ACC112 (cell line): ENCODE results near the gene GNB3.

Experiments used
- H2AFZ ChIP-seq: fragments of 200-600 bp; sonication (generic); one replicate; pipeline ENCODE4 v1.6.0; 2017; ENCODE audit warnings: antibody characterized with exemption, low read length; ENCODE audit not compliant: unreplicated experiment
- H3K27ac ChIP-seq: fragments of 200-600 bp; sonication (generic); 2 replicates; pipeline ENCODE4 v1.5.1; 2014; ENCODE audit warnings: low read depth, mild to moderate bottlenecking, antibody characterized with exemption, low read length, moderate library complexity
- H3K27me3 ChIP-seq: fragments of 200-600 bp; sonication (generic); 2 replicates; pipeline ENCODE4 v1.6.1; 2014; ENCODE audit warnings: mild to moderate bottlenecking, antibody characterized with exemption, low read length, moderate library complexity, mixed read lengths; ENCODE audit not compliant: insufficient read depth
- H3K36me3 ChIP-seq: fragments of 200-600 bp; sonication (generic); 2 replicates; pipeline ENCODE4 v1.6.1; 2016; ENCODE audit warnings: mild to moderate bottlenecking, antibody characterized with exemption, low read length, moderate library complexity, mixed read lengths; ENCODE audit not compliant: insufficient read depth
- H3K4me1 ChIP-seq: fragments of 200-600 bp; sonication (generic); one replicate; pipeline ENCODE4 v1.6.1; 2016; ENCODE audit warnings: low read length, mixed read lengths; ENCODE audit not compliant: insufficient read depth, unreplicated experiment, control insufficient read depth
- H3K4me3 ChIP-seq: fragments of 200-600 bp; sonication (generic); 2 replicates; pipeline ENCODE4 v1.5.1; 2014; ENCODE audit warnings: mild to moderate bottlenecking, low read depth, low read length
- H3K79me2 ChIP-seq: fragments of 200-600 bp; sonication (generic); one replicate; pipeline ENCODE4 v1.6.0; 2016; ENCODE audit warnings: low read length; ENCODE audit not compliant: control insufficient read depth, unreplicated experiment, insufficient read depth

GNB3 gene

GRCh38 chr12:6829536-6830220 lies 11.0 kb upstream of the GNB3 start:
- Histone ChIP-seq H3K27me3 (no peaks in the 10 kb centered on the region), H3K4me1 (peaks cover 25% of the 10 kb centered on the region), H3K36me3 (peaks cover 13% of the 10 kb centered on the region), H3K27ac (peak overlapping the region; percentile 61), H3K79me2 (peaks cover 29% of the 10 kb centered on the region), H3K4me3 (peak overlapping the region; percentile 100), H2AFZ (peak overlapping the region; percentile 80)

GRCh38 chr12:6830286-6830890 lies 10.3 kb upstream of the GNB3 start:
- Histone ChIP-seq H3K79me2 (peaks cover 29% of the 10 kb centered on the region), H3K27ac (no peak overlapping the region), H3K4me1 (peaks cover 19% of the 10 kb centered on the region), H3K27me3 (no peaks in the 10 kb centered on the region), H3K4me3 (peak overlapping the region; percentile 100), H2AFZ (no peak overlapping the region), H3K36me3 (peaks cover 13% of the 10 kb centered on the region)

- Histone ChIP-seq H3K27me3 (no peaks in the 10 kb centered on the region), H3K4me3 (no peak overlapping the region), H3K36me3 (peaks cover 13% of the 10 kb centered on the region), H3K27ac (no peak overlapping the region), H2AFZ (no peak overlapping the region), H3K79me2 (peaks cover 29% of the 10 kb centered on the region), H3K4me1 (peaks cover 18% of the 10 kb centered on the region)
Observed at GRCh38 chr12:6830999-6831398, 9.7 kb upstream of the GNB3 start.

GRCh38 chr12:6831450-6831995 lies 9.2 kb upstream of the GNB3 start:
- no peaks in the 10 kb centered on the region for H3K27me3 ChIP-seq
- no peak overlapping the region for H2AFZ ChIP-seq
- H3K79me2 ChIP-seq = peaks cover 29% of the 10 kb centered on the region
- H3K4me1 ChIP-seq = peaks cover 18% of the 10 kb centered on the region
- no peak overlapping the region for H3K27ac ChIP-seq
- H3K36me3 ChIP-seq = peaks cover 13% of the 10 kb centered on the region
- H3K4me3 ChIP-seq = no peak overlapping the region

GRCh38 chr12:6832125-6832524 lies 8.6 kb upstream of the GNB3 start:
- Histone ChIP-seq H3K27ac (no peak overlapping the region), H3K27me3 (no peaks in the 10 kb centered on the region), H3K4me3 (no peak overlapping the region), H2AFZ (no peak overlapping the region), H3K4me1 (peaks cover 14% of the 10 kb centered on the region), H3K79me2 (peaks cover 29% of the 10 kb centered on the region), H3K36me3 (peaks cover 13% of the 10 kb centered on the region)

GRCh38 chr12:6833189-6833890 lies 7.4 kb upstream of the GNB3 start:
- Histone ChIP-seq H3K27ac (no peak overlapping the region), H3K79me2 (peaks cover 24% of the 10 kb centered on the region), H3K4me1 (peaks cover 8% of the 10 kb centered on the region), H3K27me3 (no peaks in the 10 kb centered on the region), H3K36me3 (peaks cover 13% of the 10 kb centered on the region), H2AFZ (no peak overlapping the region), H3K4me3 (no peak overlapping the region)

GRCh38 chr12:6834254-6834653 lies 6.5 kb upstream of the GNB3 start:
- Histone ChIP-seq H3K4me1 (peaks cover 8% of the 10 kb centered on the region), H3K27me3 (no peaks in the 10 kb centered on the region), H3K4me3 (no peak overlapping the region), H3K27ac (no peak overlapping the region), H2AFZ (no peak overlapping the region), H3K36me3 (peaks cover 13% of the 10 kb centered on the region), H3K79me2 (peaks cover 15% of the 10 kb centered on the region)

- peaks cover 5% of the 10 kb centered on the region for H3K4me1 ChIP-seq
- no peak overlapping the region for H3K27ac ChIP-seq
- no peak overlapping the region for H3K4me3 ChIP-seq
- peaks cover 13% of the 10 kb centered on the region for H3K36me3 ChIP-seq
- no peak overlapping the region for H2AFZ ChIP-seq
- no peaks in the 10 kb centered on the region for H3K27me3 ChIP-seq
- H3K79me2 ChIP-seq = peaks cover 9% of the 10 kb centered on the region
Observed at GRCh38 chr12:6834873-6835272, 5.9 kb upstream of the GNB3 start.

GRCh38 chr12:6836851-6837250 lies 3.9 kb upstream of the GNB3 start:
- no peaks in the 10 kb centered on the region for H3K27me3 ChIP-seq
- no peaks in the 10 kb centered on the region for H3K79me2 ChIP-seq
- no peak overlapping the region for H2AFZ ChIP-seq
- no peak overlapping the region for H3K27ac ChIP-seq
- H3K4me3 ChIP-seq = no peak overlapping the region
- H3K36me3 ChIP-seq = peaks cover 11% of the 10 kb centered on the region
- no peaks in the 10 kb centered on the region for H3K4me1 ChIP-seq

GRCh38 chr12:6837370-6838060 lies 3.2 kb upstream of the GNB3 start:
- Histone ChIP-seq H3K4me1 (no peaks in the 10 kb centered on the region), H3K36me3 (peaks cover 8% of the 10 kb centered on the region), H2AFZ (no peak overlapping the region), H3K4me3 (no peak overlapping the region), H3K27ac (no peak overlapping the region), H3K27me3 (no peaks in the 10 kb centered on the region), H3K79me2 (no peaks in the 10 kb centered on the region)
